ENCODE measurements around the gene AHDC1.

AHDC1 gene

DNA sequence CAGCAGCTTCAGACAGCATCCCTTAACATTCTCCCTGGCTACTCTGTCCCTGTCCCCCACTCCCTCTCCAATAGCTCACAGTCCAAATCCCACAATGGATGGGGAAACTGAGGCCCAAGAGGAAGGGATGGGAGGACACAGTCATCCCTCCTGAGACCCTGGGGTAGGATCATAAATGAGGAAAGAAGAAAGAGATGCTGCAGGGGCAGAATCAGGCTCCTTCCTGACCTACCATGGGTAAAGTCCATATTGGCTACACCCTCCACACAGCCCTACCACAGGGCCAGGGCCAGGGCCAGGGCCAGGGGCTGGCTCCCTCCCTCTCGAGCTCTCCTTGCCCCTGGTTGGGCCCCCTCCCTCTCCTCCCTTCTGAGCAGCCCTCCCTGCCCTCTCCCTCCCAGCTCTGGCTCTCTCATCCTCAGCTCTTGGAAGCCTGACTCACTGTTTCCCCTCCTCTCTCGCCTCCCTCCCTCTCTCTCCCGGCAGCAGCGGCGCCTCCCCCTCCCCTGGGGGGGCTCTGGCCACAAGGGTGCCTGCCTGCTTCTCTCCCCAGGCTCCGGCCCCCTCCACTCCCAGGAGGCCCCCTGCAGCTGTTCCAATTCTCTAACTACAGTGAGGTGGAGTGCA is 4.9 kb downstream of the AHDC1 start:
- Histone ChIP-seq H3K9me2 (replicated peaks; ENCODE audit: insufficient read depth, low read length) (no peaks in the 10 kb centered on the region), H3K9me3 (replicated peaks; ENCODE audit: insufficient read depth, low read length) (no peaks in the 10 kb centered on the region), H4K20me1 (ENCODE audit: insufficient read depth, low read length) (no peaks in the 10 kb centered on the region), H3K4me3 (ENCODE audit: low read length) (no peak overlapping the region), H3K27me3 (replicated peaks; ENCODE audit: insufficient read depth, low read length) (no peaks in the 10 kb centered on the region), H3K36me3 (replicated peaks; ENCODE audit: insufficient read depth, low read length) (no peaks in the 10 kb centered on the region), H3K4me1 (ENCODE audit: low read length) (no peaks in the 10 kb centered on the region), H3K79me2 (ENCODE audit: low read length) (no peaks in the 10 kb centered on the region), H2AFZ (ENCODE audit: low read length) (no peak overlapping the region), H3K9ac (ENCODE audit: low read length) (no peak overlapping the region), H3K27ac (ENCODE audit: low read length) (no peak overlapping the region), H3K4me2 (ENCODE audit: low read depth, low read length) (no peak overlapping the region), H3F3A (ENCODE audit: insufficient read depth, low read length) (no peaks in the 10 kb centered on the region)
- TF ChIP-seq EZH2phosphoT487 (IDR thresholded peaks at IDR 0.05; ENCODE audit: low read length) (no peak), EZH2 (optimal IDR thresholded peaks at IDR 0.05; ENCODE audit: low read depth, low read length) (no peak)
- TF ChIP-seq, protein P1, sequence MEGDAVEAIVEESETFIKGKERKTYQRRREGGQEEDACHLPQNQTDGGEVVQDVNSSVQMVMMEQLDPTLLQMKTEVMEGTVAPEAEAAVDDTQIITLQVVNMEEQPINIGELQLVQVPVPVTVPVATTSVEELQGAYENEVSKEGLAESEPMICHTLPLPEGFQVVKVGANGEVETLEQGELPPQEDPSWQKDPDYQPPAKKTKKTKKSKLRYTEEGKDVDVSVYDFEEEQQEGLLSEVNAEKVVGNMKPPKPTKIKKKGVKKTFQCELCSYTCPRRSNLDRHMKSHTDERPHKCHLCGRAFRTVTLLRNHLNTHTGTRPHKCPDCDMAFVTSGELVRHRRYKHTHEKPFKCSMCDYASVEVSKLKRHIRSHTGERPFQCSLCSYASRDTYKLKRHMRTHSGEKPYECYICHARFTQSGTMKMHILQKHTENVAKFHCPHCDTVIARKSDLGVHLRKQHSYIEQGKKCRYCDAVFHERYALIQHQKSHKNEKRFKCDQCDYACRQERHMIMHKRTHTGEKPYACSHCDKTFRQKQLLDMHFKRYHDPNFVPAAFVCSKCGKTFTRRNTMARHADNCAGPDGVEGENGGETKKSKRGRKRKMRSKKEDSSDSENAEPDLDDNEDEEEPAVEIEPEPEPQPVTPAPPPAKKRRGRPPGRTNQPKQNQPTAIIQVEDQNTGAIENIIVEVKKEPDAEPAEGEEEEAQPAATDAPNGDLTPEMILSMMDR (IDR thresholded peaks at IDR 0.05; ENCODE audit: low read length): no peak
- DNase-seq: no peak

DNA sequence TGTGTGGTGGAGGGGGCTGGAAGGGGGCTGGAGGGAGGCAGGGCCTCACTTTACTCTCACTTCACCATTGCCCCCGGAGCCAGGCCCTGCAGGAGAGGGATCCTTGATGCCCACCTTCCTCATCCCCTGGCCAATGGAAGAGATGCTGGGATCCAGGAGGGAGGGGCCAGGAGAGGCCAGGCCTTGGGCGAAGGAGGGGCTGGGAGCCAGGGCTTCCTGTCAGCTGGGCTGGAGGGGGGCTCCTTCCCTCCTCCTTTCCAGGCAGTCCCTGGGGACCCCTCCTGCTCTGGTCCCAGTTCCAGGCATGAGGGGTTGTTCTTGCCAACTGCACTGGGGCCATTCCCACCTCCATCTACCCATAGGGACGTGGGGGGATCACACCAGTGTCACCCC is 5.7 kb downstream of the AHDC1 start:
- no peaks in the 10 kb centered on the region for H3K4me1 ChIP-seq (ENCODE audit: low read length)
- no peak for TF ChIP-seq EZH2phosphoT487 (IDR thresholded peaks at IDR 0.05; ENCODE audit: low read length)
- TF ChIP-seq EZH2 (optimal IDR thresholded peaks at IDR 0.05; ENCODE audit: low read depth, low read length): no peak
- TF ChIP-seq, protein P1 (IDR thresholded peaks at IDR 0.05; ENCODE audit: low read length): no peak
- no peak for DNase-seq
- no peak overlapping the region for H3K27ac ChIP-seq (ENCODE audit: low read length)
- no peaks in the 10 kb centered on the region for H3F3A ChIP-seq (ENCODE audit: insufficient read depth, low read length)
- no peaks in the 10 kb centered on the region for H3K27me3 ChIP-seq (replicated peaks; ENCODE audit: insufficient read depth, low read length)
- no peak overlapping the region for H3K9ac ChIP-seq (ENCODE audit: low read length)
- H3K4me3 ChIP-seq (ENCODE audit: low read length): no peak overlapping the region
- no peaks in the 10 kb centered on the region for H3K79me2 ChIP-seq (ENCODE audit: low read length)
- H2AFZ ChIP-seq (ENCODE audit: low read length): no peak overlapping the region
- no peaks in the 10 kb centered on the region for H3K9me3 ChIP-seq (replicated peaks; ENCODE audit: insufficient read depth, low read length)
- no peaks in the 10 kb centered on the region for H4K20me1 ChIP-seq (ENCODE audit: insufficient read depth, low read length)
- no peaks in the 10 kb centered on the region for H3K36me3 ChIP-seq (replicated peaks; ENCODE audit: insufficient read depth, low read length)
- H3K4me2 ChIP-seq (ENCODE audit: low read depth, low read length): no peak overlapping the region
- H3K9me2 ChIP-seq (replicated peaks; ENCODE audit: insufficient read depth, low read length): no peaks in the 10 kb centered on the region

DNA sequence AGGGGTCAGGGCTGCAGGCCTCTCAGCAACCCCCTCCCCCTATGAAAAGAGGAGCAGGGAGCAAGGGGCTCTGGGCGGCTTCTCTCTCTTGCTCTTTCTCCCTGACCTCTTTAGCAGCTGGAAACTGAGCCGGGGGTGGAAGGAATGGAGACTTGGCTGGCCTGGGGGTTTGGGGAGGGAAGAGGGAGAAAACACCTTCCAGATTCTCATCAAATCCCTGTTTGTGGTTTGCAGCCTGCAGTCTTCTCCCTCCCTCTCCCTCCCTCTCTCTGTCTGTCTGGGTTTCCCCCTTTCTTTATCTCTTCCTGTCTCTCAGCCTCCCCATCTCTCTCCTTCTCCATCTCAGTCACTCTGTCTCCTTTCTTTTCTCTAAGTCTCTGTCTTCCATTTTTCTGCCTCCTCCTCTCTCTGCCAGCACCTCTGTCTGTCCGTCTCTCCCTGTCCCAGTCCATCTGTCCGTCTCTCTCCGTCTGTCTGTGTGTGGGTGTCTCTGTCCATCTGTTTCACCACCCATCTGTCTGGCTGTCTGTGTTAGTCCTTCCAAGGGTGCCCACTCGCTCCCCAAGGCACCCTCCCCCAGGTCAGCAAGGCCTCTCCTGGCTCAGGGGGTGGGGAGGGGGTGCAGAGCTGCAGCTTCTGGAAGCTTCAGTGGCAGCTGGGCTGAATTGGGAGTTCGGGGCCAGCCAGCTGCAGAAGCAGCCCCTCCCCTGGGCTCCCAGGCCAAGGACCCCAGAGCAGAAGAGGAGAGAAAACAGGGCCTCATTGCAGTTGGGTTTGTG is 6.2 kb downstream of the AHDC1 start:
- no peak for DNase-seq
- Histone ChIP-seq H3K9ac (ENCODE audit: low read length) (no peak overlapping the region), H3F3A (ENCODE audit: insufficient read depth, low read length) (no peaks in the 10 kb centered on the region), H4K20me1 (ENCODE audit: insufficient read depth, low read length) (no peaks in the 10 kb centered on the region), H3K9me2 (replicated peaks; ENCODE audit: insufficient read depth, low read length) (no peaks in the 10 kb centered on the region), H3K9me3 (replicated peaks; ENCODE audit: insufficient read depth, low read length) (no peaks in the 10 kb centered on the region), H3K4me2 (ENCODE audit: low read depth, low read length) (no peak overlapping the region), H3K79me2 (ENCODE audit: low read length) (no peaks in the 10 kb centered on the region), H3K36me3 (replicated peaks; ENCODE audit: insufficient read depth, low read length) (no peaks in the 10 kb centered on the region), H2AFZ (ENCODE audit: low read length) (no peak overlapping the region), H3K4me3 (ENCODE audit: low read length) (no peak overlapping the region), H3K4me1 (ENCODE audit: low read length) (no peaks in the 10 kb centered on the region), H3K27ac (ENCODE audit: low read length) (no peak overlapping the region), H3K27me3 (replicated peaks; ENCODE audit: insufficient read depth, low read length) (no peaks in the 10 kb centered on the region)
- TF ChIP-seq, protein P1 (IDR thresholded peaks at IDR 0.05; ENCODE audit: low read length): no peak
- TF ChIP-seq EZH2 (optimal IDR thresholded peaks at IDR 0.05; ENCODE audit: low read depth, low read length) (no peak), EZH2phosphoT487 (IDR thresholded peaks at IDR 0.05; ENCODE audit: low read length) (no peak)

All from MM.1S (cell line).